ENCODE measurements around the gene KDM3A.

DNA sequence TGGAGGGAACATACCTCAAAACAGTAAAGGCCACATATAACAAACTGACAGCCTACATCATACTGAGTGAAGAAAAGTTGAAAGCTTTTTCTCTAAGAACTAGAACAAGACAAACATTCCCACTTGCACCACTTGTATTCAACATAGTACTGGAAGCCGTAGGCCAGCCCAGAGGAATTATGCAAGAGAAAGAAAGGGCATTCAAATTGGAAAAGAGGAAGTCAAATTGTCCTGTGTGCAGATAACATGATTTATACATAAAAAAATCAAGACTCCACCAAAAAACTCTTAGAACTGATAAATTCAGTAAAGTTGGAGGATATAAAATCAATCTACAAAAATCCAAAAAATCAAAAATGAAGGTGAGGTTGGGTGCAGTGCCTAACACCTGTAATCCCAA lies 8.0 kb upstream of the KDM3A start:
- TF ChIP-seq ZNF644 (tag; IDR thresholded peaks at IDR 0.05; ENCODE audit: low read depth) (no peak), SIX5 (IDR thresholded peaks at IDR 0.05; ENCODE audit: borderline replicate concordance in 1 of 2, insufficient read depth in 1 of 2, low read depth in 1 of 2, low read length in 2 of 2) (no peak), ZNF274 (IDR thresholded peaks at IDR 0.05; ENCODE audit: borderline replicate concordance, low read depth, low read length) (no peak), ZNF668 (CRISPR knock-in tag; IDR thresholded peaks at IDR 0.05) (no peak), U2AF2 (optimal IDR thresholded peaks at IDR 0.05; ENCODE audit: low read depth, low read length) (no peak), MTA2 (IDR thresholded peaks at IDR 0.05; ENCODE audit: low read depth) (no peak), SMARCC2 (IDR thresholded peaks at IDR 0.05; ENCODE audit: low read depth) (no peak), ZNF316 (IDR thresholded peaks at IDR 0.05) (no peak), HNRNPLL (IDR thresholded peaks at IDR 0.05; ENCODE audit: low read depth, low read length, poor library complexity, severe bottlenecking) (no peak), CBX2 (IDR thresholded peaks at IDR 0.05; ENCODE audit: insufficient read depth, low read length, poor library complexity, severe bottlenecking) (no peak), SIN3A (IDR thresholded peaks at IDR 0.05; ENCODE audit: borderline replicate concordance in 2 of 2, control insufficient read depth in 1 of 2, low read depth in 2 of 2, low read length in 2 of 2) (no peak)
- TF ChIP-seq, protein P1, sequence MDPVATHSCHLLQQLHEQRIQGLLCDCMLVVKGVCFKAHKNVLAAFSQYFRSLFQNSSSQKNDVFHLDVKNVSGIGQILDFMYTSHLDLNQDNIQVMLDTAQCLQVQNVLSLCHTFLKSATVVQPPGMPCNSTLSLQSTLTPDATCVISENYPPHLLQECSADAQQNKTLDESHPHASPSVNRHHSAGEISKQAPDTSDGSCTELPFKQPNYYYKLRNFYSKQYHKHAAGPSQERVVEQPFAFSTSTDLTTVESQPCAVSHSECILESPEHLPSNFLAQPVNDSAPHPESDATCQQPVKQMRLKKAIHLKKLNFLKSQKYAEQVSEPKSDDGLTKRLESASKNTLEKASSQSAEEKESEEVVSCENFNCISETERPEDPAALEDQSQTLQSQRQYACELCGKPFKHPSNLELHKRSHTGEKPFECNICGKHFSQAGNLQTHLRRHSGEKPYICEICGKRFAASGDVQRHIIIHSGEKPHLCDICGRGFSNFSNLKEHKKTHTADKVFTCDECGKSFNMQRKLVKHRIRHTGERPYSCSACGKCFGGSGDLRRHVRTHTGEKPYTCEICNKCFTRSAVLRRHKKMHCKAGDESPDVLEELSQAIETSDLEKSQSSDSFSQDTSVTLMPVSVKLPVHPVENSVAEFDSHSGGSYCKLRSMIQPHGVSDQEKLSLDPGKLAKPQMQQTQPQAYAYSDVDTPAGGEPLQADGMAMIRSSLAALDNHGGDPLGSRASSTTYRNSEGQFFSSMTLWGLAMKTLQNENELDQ (CRISPR knock-in tag; IDR thresholded peaks at IDR 0.05; ENCODE audit: borderline replicate concordance): no peak
- TF ChIP-seq, protein P2, sequence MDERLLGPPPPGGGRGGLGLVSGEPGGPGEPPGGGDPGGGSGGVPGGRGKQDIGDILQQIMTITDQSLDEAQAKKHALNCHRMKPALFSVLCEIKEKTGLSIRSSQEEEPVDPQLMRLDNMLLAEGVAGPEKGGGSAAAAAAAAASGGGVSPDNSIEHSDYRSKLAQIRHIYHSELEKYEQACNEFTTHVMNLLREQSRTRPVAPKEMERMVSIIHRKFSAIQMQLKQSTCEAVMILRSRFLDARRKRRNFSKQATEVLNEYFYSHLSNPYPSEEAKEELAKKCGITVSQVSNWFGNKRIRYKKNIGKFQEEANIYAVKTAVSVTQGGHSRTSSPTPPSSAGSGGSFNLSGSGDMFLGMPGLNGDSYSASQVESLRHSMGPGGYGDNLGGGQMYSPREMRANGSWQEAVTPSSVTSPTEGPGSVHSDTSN (CRISPR knock-in tag; IDR thresholded peaks at IDR 0.05; ENCODE audit: low read depth): no peak
- TF ChIP-seq, protein P2 (tag; conservative IDR thresholded peaks at IDR 0.05; ENCODE audit: low read depth): peak; percentile 74
- TF ChIP-seq, protein P3, sequence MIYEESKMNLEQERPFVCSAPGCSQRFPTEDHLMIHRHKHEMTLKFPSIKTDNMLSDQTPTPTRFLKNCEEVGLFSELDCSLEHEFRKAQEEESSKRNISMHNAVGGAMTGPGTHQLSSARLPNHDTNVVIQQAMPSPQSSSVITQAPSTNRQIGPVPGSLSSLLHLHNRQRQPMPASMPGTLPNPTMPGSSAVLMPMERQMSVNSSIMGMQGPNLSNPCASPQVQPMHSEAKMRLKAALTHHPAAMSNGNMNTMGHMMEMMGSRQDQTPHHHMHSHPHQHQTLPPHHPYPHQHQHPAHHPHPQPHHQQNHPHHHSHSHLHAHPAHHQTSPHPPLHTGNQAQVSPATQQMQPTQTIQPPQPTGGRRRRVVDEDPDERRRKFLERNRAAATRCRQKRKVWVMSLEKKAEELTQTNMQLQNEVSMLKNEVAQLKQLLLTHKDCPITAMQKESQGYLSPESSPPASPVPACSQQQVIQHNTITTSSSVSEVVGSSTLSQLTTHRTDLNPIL (CRISPR knock-in tag; IDR thresholded peaks at IDR 0.05): no peak
